Measurements from ENCODE around the gene CYP2C18. TPM values are rescaled to one million over a fixed set of nuclear protein-coding genes. Genes with fewer than 3 reads are reported as not detected.

CYP2C18 gene
- total RNA-seq, 2 donors from 2014 or later: not detected

DNA sequence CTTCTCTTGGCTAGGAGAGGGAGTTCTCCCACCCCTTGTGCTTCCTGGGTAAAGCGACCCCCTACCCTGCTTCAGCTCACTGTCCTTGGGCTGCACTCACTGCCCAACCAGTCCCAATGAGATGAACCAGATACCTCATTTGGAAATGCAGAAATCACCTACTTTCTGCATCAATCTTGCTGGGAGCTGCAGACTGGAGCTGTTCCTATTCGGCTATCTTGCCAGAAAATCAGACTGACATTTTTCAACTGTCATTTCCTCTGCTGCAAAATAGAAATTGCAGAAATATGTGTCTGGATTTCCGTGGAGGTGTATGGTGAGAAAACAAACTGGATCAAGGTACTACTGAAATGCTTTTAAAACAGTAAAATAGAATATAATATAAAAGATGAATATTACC lies 43.0 kb upstream of the CYP2C18 start:
- Mint-ChIP-seq H3K9me3 (peaks cover 40% of the 10 kb centered on the region), H3K36me3 (ENCODE audit: low read depth) (peaks cover 23% of the 10 kb centered on the region), H3K4me3 (no peak overlapping the region), H3K27me3 (ENCODE audit: insufficient read depth) (no peaks in the 10 kb centered on the region), H3K4me1 (no peaks in the 10 kb centered on the region), H3K27ac (no peak overlapping the region)
- H3K27me3 ChIP-seq (ENCODE audit: control insufficient read depth, insufficient read depth, low read length, poor library complexity, severe bottlenecking): no peaks in the 10 kb centered on the region
- TF ChIP-seq, protein P1, sequence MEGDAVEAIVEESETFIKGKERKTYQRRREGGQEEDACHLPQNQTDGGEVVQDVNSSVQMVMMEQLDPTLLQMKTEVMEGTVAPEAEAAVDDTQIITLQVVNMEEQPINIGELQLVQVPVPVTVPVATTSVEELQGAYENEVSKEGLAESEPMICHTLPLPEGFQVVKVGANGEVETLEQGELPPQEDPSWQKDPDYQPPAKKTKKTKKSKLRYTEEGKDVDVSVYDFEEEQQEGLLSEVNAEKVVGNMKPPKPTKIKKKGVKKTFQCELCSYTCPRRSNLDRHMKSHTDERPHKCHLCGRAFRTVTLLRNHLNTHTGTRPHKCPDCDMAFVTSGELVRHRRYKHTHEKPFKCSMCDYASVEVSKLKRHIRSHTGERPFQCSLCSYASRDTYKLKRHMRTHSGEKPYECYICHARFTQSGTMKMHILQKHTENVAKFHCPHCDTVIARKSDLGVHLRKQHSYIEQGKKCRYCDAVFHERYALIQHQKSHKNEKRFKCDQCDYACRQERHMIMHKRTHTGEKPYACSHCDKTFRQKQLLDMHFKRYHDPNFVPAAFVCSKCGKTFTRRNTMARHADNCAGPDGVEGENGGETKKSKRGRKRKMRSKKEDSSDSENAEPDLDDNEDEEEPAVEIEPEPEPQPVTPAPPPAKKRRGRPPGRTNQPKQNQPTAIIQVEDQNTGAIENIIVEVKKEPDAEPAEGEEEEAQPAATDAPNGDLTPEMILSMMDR (conservative IDR thresholded peaks at IDR 0.05): no peak
- H3K27ac ChIP-seq (ENCODE audit: low read depth, low read length): no peak overlapping the region
- H3K4me3 ChIP-seq (ENCODE audit: low read length): no peak overlapping the region
- peaks cover 33% of the 10 kb centered on the region for H3K9me3 ChIP-seq (ENCODE audit: control insufficient read depth, low read length)
- WGBS, 2 experiments (ENCODE audit: insufficient coverage in 1 of 2, insufficient read length in 1 of 2): 91 to 100% methylated on average over 1 to 2 of the region's 3 CpGs
- H3K9ac ChIP-seq (ENCODE audit: extremely low read depth, low read length, poor library complexity, severe bottlenecking): no peak overlapping the region
- no peak for DNase-seq
- H3K4me1 ChIP-seq (ENCODE audit: control insufficient read depth, insufficient read depth, low read length): no peaks in the 10 kb centered on the region
- no peaks in the 10 kb centered on the region for H3K36me3 ChIP-seq (ENCODE audit: control insufficient read depth, insufficient read depth, low read length)

DNA sequence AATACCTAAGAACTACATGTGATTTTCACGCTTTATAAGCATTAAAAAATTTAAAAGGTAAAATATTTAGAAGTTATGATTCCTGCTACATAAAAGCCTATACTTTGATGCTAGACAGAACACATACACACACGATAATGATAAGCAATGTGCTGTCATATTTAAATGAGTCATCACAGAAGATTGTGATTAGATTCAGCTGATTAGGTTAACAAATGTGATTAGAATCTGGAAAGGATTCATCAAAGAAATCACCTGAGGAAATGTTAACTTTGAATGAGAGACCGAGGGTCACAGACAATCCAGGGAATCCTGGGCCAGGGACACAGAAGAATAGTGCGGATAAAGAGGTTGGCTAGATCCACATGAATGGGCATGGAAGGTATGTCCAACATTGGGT lies 42.0 kb upstream of the CYP2C18 start:
- H3K27me3 Mint-ChIP-seq (ENCODE audit: insufficient read depth): no peaks in the 10 kb centered on the region
- Histone ChIP-seq H3K27me3 (ENCODE audit: control insufficient read depth, insufficient read depth, low read length, poor library complexity, severe bottlenecking) (no peaks in the 10 kb centered on the region), H3K27ac (ENCODE audit: low read depth, low read length) (no peak overlapping the region), H3K4me1 (ENCODE audit: control insufficient read depth, insufficient read depth, low read length) (no peaks in the 10 kb centered on the region), H3K9me3 (ENCODE audit: control insufficient read depth, low read length) (peaks cover 33% of the 10 kb centered on the region), H3K36me3 (ENCODE audit: control insufficient read depth, insufficient read depth, low read length) (no peaks in the 10 kb centered on the region), H3K9ac (ENCODE audit: extremely low read depth, low read length, poor library complexity, severe bottlenecking) (no peak overlapping the region), H3K4me3 (ENCODE audit: low read length) (no peak overlapping the region)
- H3K36me3 Mint-ChIP-seq (ENCODE audit: low read depth): peaks cover 23% of the 10 kb centered on the region
- 88 to 97% methylated on average over 2 to 3 of the region's 4 CpGs for WGBS, 2 experiments (ENCODE audit: insufficient coverage in 1 of 2, insufficient read length in 1 of 2)
- H3K9me3 Mint-ChIP-seq: peaks cover 31% of the 10 kb centered on the region
- no peak overlapping the region for H3K27ac Mint-ChIP-seq
- H3K4me1 Mint-ChIP-seq: no peaks in the 10 kb centered on the region
- TF ChIP-seq, protein P1 (conservative IDR thresholded peaks at IDR 0.05): no peak
- no peak overlapping the region for H3K4me3 Mint-ChIP-seq
- no peak for DNase-seq

DNA sequence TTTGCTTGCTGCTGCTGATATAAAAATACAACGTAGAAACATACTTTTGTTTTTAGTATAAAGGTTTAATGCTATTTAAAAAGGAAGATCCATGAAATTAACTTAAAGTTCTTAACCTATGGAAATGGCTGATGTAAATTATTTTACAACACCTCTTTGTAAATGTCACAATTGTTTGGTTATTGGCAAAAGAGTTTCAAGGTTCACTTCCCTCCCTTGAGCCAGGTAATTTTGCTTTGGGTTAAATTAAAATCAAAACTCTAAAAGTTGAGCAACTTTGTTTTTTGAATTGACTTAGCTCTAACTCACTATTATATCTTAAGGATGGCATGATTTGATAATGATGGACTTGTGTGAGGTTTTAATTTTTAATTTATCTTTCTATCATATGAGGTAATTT lies 39.2 kb upstream of the CYP2C18 start:
- 100% methylated on average over 1 of the region's 1 CpG; no CpG with 5 or more reads in 1 of the 2 experiments for WGBS, 2 experiments (ENCODE audit: insufficient coverage in 1 of 2, insufficient read length in 1 of 2)
- Histone ChIP-seq H3K27me3 (ENCODE audit: control insufficient read depth, insufficient read depth, low read length, poor library complexity, severe bottlenecking) (no peaks in the 10 kb centered on the region), H3K4me1 (ENCODE audit: control insufficient read depth, insufficient read depth, low read length) (no peaks in the 10 kb centered on the region), H3K36me3 (ENCODE audit: control insufficient read depth, insufficient read depth, low read length) (no peaks in the 10 kb centered on the region), H3K9me3 (ENCODE audit: control insufficient read depth, low read length) (peaks cover 10% of the 10 kb centered on the region), H3K9ac (ENCODE audit: extremely low read depth, low read length, poor library complexity, severe bottlenecking) (no peak overlapping the region), H3K4me3 (ENCODE audit: low read length) (no peak overlapping the region), H3K27ac (ENCODE audit: low read depth, low read length) (no peak overlapping the region)
- Mint-ChIP-seq H3K4me3 (no peak overlapping the region), H3K36me3 (ENCODE audit: low read depth) (peaks cover 5% of the 10 kb centered on the region), H3K27me3 (ENCODE audit: insufficient read depth) (no peaks in the 10 kb centered on the region), H3K27ac (no peak overlapping the region), H3K4me1 (no peaks in the 10 kb centered on the region), H3K9me3 (peaks cover 3% of the 10 kb centered on the region)
- no peak for DNase-seq
- TF ChIP-seq, protein P1 (conservative IDR thresholded peaks at IDR 0.05): no peak

Data from endodermal cell (in vitro differentiated cells).